Right kidney (tissue), 1 donor: Measurements from ENCODE around the gene AVL9.
"Not testable (repeated sequence)": the region's sequence is repeated elsewhere in the genome, so short reads cannot be mapped to it uniquely, and the experiment has no call there.

Experiments
- DNase-seq: peaks from one replicate; pipeline ENCODE4 v3.0.0-alpha.2; 2016

The AVL9 gene

GRCh38 chr7:32637611-32638010 lies 142.3 kb downstream of the AVL9 start:
- not testable (repeated sequence) for DNase-seq
